VCaP (cell line): Measurements from ENCODE around the gene UBD.

Experiments
- H3K27ac ChIP-seq: fragments of 450-650 bp; 2 replicates; pipeline ENCODE4 v1.5.1; 2017
- TF ChIP-seq, protein P1 (sequence below): fragments of 450-650 bp; conservative IDR thresholded peaks from 2 replicates; pipeline ENCODE4 v1.5.1; 2017; ENCODE audit warnings: mild to moderate bottlenecking, moderate library complexity

Gene UBD

DNA sequence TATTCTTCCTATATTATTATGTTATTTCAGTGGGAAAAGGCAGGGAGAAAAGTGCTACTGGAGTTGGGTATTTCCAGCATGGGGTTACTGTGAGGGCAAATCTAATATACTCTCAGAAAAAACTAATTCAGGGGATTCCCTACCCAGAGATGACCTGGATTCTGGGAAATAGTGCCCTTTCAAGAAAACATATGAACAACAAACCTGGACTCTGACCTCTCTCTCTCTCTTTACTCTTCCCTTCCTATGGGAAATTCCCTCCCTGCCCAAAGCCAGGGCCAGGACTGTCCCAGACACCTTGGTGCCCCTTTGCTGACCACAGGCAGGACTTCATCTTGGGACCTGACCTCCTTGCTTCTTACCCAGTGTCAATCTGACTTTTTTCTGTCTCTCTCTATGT, 1.6 kb upstream of the UBD start:
- no peak overlapping the region for H3K27ac ChIP-seq
- TF ChIP-seq, protein P1, sequence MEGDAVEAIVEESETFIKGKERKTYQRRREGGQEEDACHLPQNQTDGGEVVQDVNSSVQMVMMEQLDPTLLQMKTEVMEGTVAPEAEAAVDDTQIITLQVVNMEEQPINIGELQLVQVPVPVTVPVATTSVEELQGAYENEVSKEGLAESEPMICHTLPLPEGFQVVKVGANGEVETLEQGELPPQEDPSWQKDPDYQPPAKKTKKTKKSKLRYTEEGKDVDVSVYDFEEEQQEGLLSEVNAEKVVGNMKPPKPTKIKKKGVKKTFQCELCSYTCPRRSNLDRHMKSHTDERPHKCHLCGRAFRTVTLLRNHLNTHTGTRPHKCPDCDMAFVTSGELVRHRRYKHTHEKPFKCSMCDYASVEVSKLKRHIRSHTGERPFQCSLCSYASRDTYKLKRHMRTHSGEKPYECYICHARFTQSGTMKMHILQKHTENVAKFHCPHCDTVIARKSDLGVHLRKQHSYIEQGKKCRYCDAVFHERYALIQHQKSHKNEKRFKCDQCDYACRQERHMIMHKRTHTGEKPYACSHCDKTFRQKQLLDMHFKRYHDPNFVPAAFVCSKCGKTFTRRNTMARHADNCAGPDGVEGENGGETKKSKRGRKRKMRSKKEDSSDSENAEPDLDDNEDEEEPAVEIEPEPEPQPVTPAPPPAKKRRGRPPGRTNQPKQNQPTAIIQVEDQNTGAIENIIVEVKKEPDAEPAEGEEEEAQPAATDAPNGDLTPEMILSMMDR: no peak

GRCh38 chr6:29558439-29559079, 973 bp downstream of the UBD start:
- TF ChIP-seq, protein P1: no peak
- H3K27ac ChIP-seq: no peak overlapping the region

GRCh38 chr6:29557320-29557719, 2.2 kb downstream of the UBD start:
- H3K27ac ChIP-seq: no peak overlapping the region
- TF ChIP-seq, protein P1: no peak

DNA sequence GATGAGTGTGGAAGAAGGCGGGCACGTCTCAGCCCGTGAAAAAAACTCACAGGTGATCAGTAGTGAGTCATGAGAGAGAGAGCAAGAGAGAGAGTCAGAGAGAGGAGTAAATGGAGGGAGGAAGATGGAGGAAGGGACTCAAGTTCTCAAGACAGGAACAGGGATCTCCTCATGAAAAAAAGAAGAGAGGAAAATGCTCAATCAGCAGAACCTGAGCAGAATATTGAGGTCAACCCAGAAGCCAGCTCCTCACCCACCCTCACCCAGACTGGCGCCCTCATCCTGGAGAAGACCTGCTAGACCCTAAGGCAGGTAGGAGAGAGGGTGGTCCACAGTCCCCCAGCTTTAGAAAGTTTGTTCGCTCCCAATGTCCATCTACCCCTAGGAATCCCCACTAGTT, 4.8 kb downstream of the UBD start:
- H3K27ac ChIP-seq: no peak overlapping the region
- TF ChIP-seq, protein P1: no peak

GRCh38 chr6:29553268-29554057, 6.1 kb downstream of the UBD start:
- H3K27ac ChIP-seq: peak overlapping the region; percentile 4; the same call in 1 of the 2 replicates
- TF ChIP-seq, protein P1: peak; percentile 49

DNA sequence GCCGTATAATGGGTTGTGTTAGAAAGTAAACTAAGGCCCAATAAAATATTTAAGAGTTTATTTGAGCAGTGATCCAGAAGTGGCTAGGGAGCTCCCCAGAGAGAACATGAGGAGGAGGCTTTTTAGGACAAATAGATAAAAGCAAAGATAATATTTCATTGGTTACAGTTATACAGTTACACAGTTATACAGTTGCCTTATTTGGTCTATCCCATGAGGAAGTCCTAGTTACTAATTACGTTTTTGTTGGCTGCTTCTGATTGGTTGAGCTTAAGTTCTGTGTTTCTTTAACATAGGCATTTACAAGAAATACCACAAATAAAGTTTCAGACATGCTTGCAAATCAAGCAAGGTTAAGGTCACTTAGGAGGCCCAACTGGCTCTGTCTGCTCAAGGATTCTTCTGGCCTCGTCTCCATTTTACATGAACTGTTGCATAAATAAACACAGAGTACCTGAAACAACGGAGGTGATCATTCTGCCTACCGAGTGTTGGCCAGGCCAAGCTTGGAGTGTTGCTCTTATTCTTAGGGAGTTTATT, 7.0 kb downstream of the UBD start:
- TF ChIP-seq, protein P1: no peak
- peak overlapping the region; percentile 4; the same call in 1 of the 2 replicates for H3K27ac ChIP-seq

GRCh38 chr6:29547573-29547972, 12.0 kb downstream of the UBD start:
- TF ChIP-seq, protein P1: no peak
- no peak overlapping the region for H3K27ac ChIP-seq
